Osteoblast (primary cell): ENCODE data around the gene HDAC7. TPM values are rescaled to one million over a fixed set of nuclear protein-coding genes. Genes with fewer than 3 reads are reported as not detected.
A peak's percentile ranks its signal among the peaks of the same experiment; 100 is the strongest.

Source experiments
- DNase-seq: peaks from one replicate; pipeline ENCODE4 v3.0.0; 2011; ENCODE audit warnings: low spot score, mixed read lengths; ENCODE audit not compliant: insufficient read length; ENCODE audit errors: missing footprints
- H2AFZ ChIP-seq: 2 replicates; pipeline ENCODE4 v1.6.0; 2011; ENCODE audit warnings: mild to moderate bottlenecking, low read length
- H3K27ac ChIP-seq: 2 replicates; pipeline ENCODE4 v1.5.1; 2011; ENCODE audit warnings: mild to moderate bottlenecking, low read depth, low read length, moderate library complexity
- H3K27me3 ChIP-seq: 2 replicates; pipeline ENCODE4 v1.6.0; 2012; ENCODE audit warnings: mild to moderate bottlenecking, control low read depth, inconsistent platforms, low read length, moderate library complexity; ENCODE audit not compliant: insufficient read depth
- H3K36me3 ChIP-seq: 2 replicates; pipeline ENCODE4 v1.5.1; 2011; ENCODE audit warnings: mild to moderate bottlenecking, low read length, control low read depth, moderate library complexity; ENCODE audit not compliant: insufficient read depth
- H3K4me1 ChIP-seq: 2 replicates; pipeline ENCODE4 v1.5.1; 2011; ENCODE audit warnings: mild to moderate bottlenecking, low read length, control low read depth, moderate library complexity; ENCODE audit not compliant: insufficient read depth
- H3K4me2 ChIP-seq: 2 replicates; pipeline ENCODE4 v1.6.0; 2011; ENCODE audit warnings: mild to moderate bottlenecking, low read length; ENCODE audit not compliant: insufficient read depth
- H3K4me3 ChIP-seq: fragments of 200-600 bp; sonication (generic); 3 replicates; pipeline ENCODE4 v1.5.1; 2012; ENCODE audit warnings: mild to moderate bottlenecking, low read length, inconsistent platforms; ENCODE audit not compliant: insufficient read depth
- H3K79me2 ChIP-seq: 2 replicates; pipeline ENCODE4 v1.6.0; 2012; ENCODE audit warnings: mild to moderate bottlenecking, low read length, control low read depth, inconsistent platforms; ENCODE audit not compliant: insufficient read depth
- H3K9me3 ChIP-seq: 2 replicates; pipeline ENCODE4 v1.5.1; 2011; ENCODE audit warnings: low read depth, low read length, control low read depth
- H4K20me1 ChIP-seq: 2 replicates; pipeline ENCODE4 v1.6.0; 2012; ENCODE audit warnings: mild to moderate bottlenecking, low read length, control low read depth; ENCODE audit not compliant: insufficient read depth
- CTCF ChIP-seq: IDR thresholded peaks from 2 replicates; pipeline ENCODE4 v1.5.1; 2011; ENCODE audit warnings: mild to moderate bottlenecking, low read depth, low read length, moderate library complexity; ENCODE audit errors: extremely low read depth
- total RNA-seq: library from RNA; depleted of rRNA; stranded (reverse); fragments of >200 nt; gene quantifications from 2 replicates; pipeline ENCODE4 v1.2.3, GENCODE V29; 2012

HDAC7 gene
- total RNA-seq, 1 donor, result 41.3 TPM

GRCh38 chr12:47773858-47774580, 45.7 kb downstream of the HDAC7 start:
- H3K9me3 ChIP-seq, result no peaks in the 10 kb centered on the region
- peak overlapping the region; percentile 80 for H3K4me3 ChIP-seq
- H3K79me2 ChIP-seq, result peaks cover 14% of the 10 kb centered on the region
- no peaks in the 10 kb centered on the region for H4K20me1 ChIP-seq
- no peak for TF ChIP-seq CTCF
- no peaks in the 10 kb centered on the region for H3K36me3 ChIP-seq
- peak; percentile 91 for DNase-seq
- H3K4me1 ChIP-seq, result peaks cover 48% of the 10 kb centered on the region
- no peak overlapping the region for H2AFZ ChIP-seq
- H3K27ac ChIP-seq, result no peak overlapping the region
- no peaks in the 10 kb centered on the region for H3K27me3 ChIP-seq
- H3K4me2 ChIP-seq, result peak overlapping the region; percentile 87

- Histone ChIP-seq H3K79me2 (peaks cover 14% of the 10 kb centered on the region), H2AFZ (peak within 1 kb of the TSS; percentile 47), H3K4me3 (peak within 1 kb of the TSS; percentile 80), H3K27ac (no peak within 1 kb of the TSS), H3K4me2 (peak within 1 kb of the TSS; percentile 87), H3K27me3 (no peaks in the 10 kb centered on the region), H3K36me3 (no peaks in the 10 kb centered on the region), H3K9me3 (no peaks in the 10 kb centered on the region), H4K20me1 (no peaks in the 10 kb centered on the region), H3K4me1 (peaks cover 51% of the 10 kb centered on the region)
- peak; percentile 23 for TF ChIP-seq CTCF
- peak; percentile 99 for DNase-seq
Measured at GRCh38 chr12:47773062-47773857, 46.4 kb downstream of the HDAC7 start, which contains the start of gene SLC48A1. Gene SLC48A1 (plus strand): TSS chr12:47773238. CDS start chr12:47773305, 67 bp downstream.

- H3K79me2 ChIP-seq, result peaks cover 14% of the 10 kb centered on the region
- peak overlapping the region; percentile 80 for H3K4me3 ChIP-seq
- DNase-seq, result no peak
- H3K9me3 ChIP-seq, result no peaks in the 10 kb centered on the region
- peaks cover 49% of the 10 kb centered on the region for H3K4me1 ChIP-seq
- H4K20me1 ChIP-seq, result no peaks in the 10 kb centered on the region
- no peaks in the 10 kb centered on the region for H3K36me3 ChIP-seq
- H3K27me3 ChIP-seq, result no peaks in the 10 kb centered on the region
- H3K27ac ChIP-seq, result no peak overlapping the region
- peak overlapping the region; percentile 23 for H2AFZ ChIP-seq
- TF ChIP-seq CTCF, result no peak
- peak overlapping the region; percentile 77 for H3K4me2 ChIP-seq
Measured at GRCh38 chr12:47772738-47773061, 47.0 kb downstream of the HDAC7 start.

- peaks cover 14% of the 10 kb centered on the region for H3K79me2 ChIP-seq
- no peaks in the 10 kb centered on the region for H3K36me3 ChIP-seq
- peaks cover 50% of the 10 kb centered on the region for H3K4me1 ChIP-seq
- no peak overlapping the region for H3K4me3 ChIP-seq
- no peaks in the 10 kb centered on the region for H3K9me3 ChIP-seq
- no peak overlapping the region for H3K27ac ChIP-seq
- H4K20me1 ChIP-seq, result no peaks in the 10 kb centered on the region
- no peak overlapping the region for H2AFZ ChIP-seq
- peak overlapping the region; percentile 77 for H3K4me2 ChIP-seq
- peak; percentile 59 for DNase-seq
- H3K27me3 ChIP-seq, result no peaks in the 10 kb centered on the region
- no peak for TF ChIP-seq CTCF
Measured at GRCh38 chr12:47772094-47772660, 47.5 kb downstream of the HDAC7 start.
